H9 (cell line): ENCODE data around the gene INPP5F. TPM values are rescaled to one million over a fixed set of nuclear protein-coding genes. Genes with fewer than 3 reads are reported as not detected.

ENCODE experiments used
- DNase-seq: peaks from one replicate; pipeline ENCODE4 v3.0.0-alpha.2; 2017
- H2AFZ ChIP-seq: one replicate; pipeline ENCODE4 v1.6.1; 2013; ENCODE audit warnings: mild to moderate bottlenecking, low read length, control low read depth, moderate library complexity
- H2AK5ac ChIP-seq: 2 replicates; pipeline ENCODE4 v1.6.1; 2013; ENCODE audit warnings: low read length, control low read depth, mixed read lengths; ENCODE audit not compliant: insufficient read length
- H2BK120ac ChIP-seq: one replicate; pipeline ENCODE4 v1.6.1; 2013; ENCODE audit warnings: low read depth, mild to moderate bottlenecking, low read length, control low read depth, inconsistent platforms; ENCODE audit not compliant: poor library complexity, severe bottlenecking
- H2BK12ac ChIP-seq: 2 replicates; pipeline ENCODE4 v1.6.1; 2013; ENCODE audit warnings: low read length, control low read depth, mixed read lengths, low read depth; ENCODE audit not compliant: insufficient read length
- H2BK15ac ChIP-seq: 2 replicates; pipeline ENCODE4 v1.6.1; 2013; ENCODE audit warnings: low read depth, low read length, control low read depth
- H2BK20ac ChIP-seq: one replicate; pipeline ENCODE4 v1.6.1; 2013; ENCODE audit warnings: low read depth, mild to moderate bottlenecking, low read length, control low read depth, inconsistent platforms; ENCODE audit not compliant: poor library complexity, severe bottlenecking
- H2BK5ac ChIP-seq: 2 replicates; pipeline ENCODE4 v1.6.1; 2013; ENCODE audit warnings: low read length, control low read depth, mixed read lengths; ENCODE audit not compliant: insufficient read length
- H3K14ac ChIP-seq: 2 replicates; pipeline ENCODE4 v1.6.1; 2013; ENCODE audit warnings: low read length, control low read depth; ENCODE audit not compliant: insufficient read depth
- H3K18ac ChIP-seq: 2 replicates; pipeline ENCODE4 v1.6.1; 2013; ENCODE audit warnings: low read depth, mild to moderate bottlenecking, mixed read lengths, low read length, control low read depth; ENCODE audit not compliant: insufficient read length
- H3K23ac ChIP-seq: 2 replicates; pipeline ENCODE4 v1.6.1; 2013; ENCODE audit warnings: low read length, control low read depth, mixed read lengths, low read depth; ENCODE audit not compliant: insufficient read length
- H3K23me2 ChIP-seq: 2 replicates; pipeline ENCODE4 v1.6.1; 2013; ENCODE audit warnings: low read depth, mild to moderate bottlenecking, mixed read lengths, low read length, control low read depth; ENCODE audit not compliant: insufficient read length, poor library complexity, severe bottlenecking
- H3K27ac ChIP-seq: 2 replicates; pipeline ENCODE4 v1.5.1; 2013; ENCODE audit warnings: low read length, control low read depth, mixed read lengths, low read depth; ENCODE audit not compliant: insufficient read length
- H3K27me3 ChIP-seq: 2 replicates; pipeline ENCODE4 v1.6.1; 2013; ENCODE audit warnings: low read length, control low read depth, inconsistent platforms; ENCODE audit not compliant: insufficient read depth
- H3K4ac ChIP-seq: 2 replicates; pipeline ENCODE4 v1.6.1; 2013; ENCODE audit warnings: low read depth, mild to moderate bottlenecking, control low read depth, inconsistent platforms, low read length, moderate library complexity
- H3K4me1 ChIP-seq: 2 replicates; pipeline ENCODE4 v1.6.1; 2013; ENCODE audit warnings: low read length, control low read depth, inconsistent platforms; ENCODE audit not compliant: insufficient read depth
- H3K4me2 ChIP-seq: 2 replicates; pipeline ENCODE4 v1.6.1; 2013; ENCODE audit warnings: low read length, control low read depth, mixed read lengths; ENCODE audit not compliant: insufficient read length, insufficient read depth
- H3K56ac ChIP-seq: 2 replicates; pipeline ENCODE4 v1.6.1; 2013; ENCODE audit warnings: low read depth, mild to moderate bottlenecking, mixed read lengths, low read length, control low read depth; ENCODE audit not compliant: insufficient read length
- H3K79me1 ChIP-seq: 2 replicates; pipeline ENCODE4 v1.6.1; 2013; ENCODE audit warnings: low read depth, mild to moderate bottlenecking, moderate library complexity, low read length, control low read depth, inconsistent platforms; ENCODE audit not compliant: insufficient read depth, poor library complexity, severe bottlenecking
- H3K79me2 ChIP-seq: 2 replicates; pipeline ENCODE4 v1.6.1; 2013; ENCODE audit warnings: low read length, control low read depth, inconsistent platforms; ENCODE audit not compliant: insufficient read depth
- H3K9ac ChIP-seq: 2 replicates; pipeline ENCODE4 v1.6.1; 2013; ENCODE audit warnings: low read length, control low read depth, mixed read lengths; ENCODE audit not compliant: insufficient read length; ENCODE audit errors: extremely low read depth
- H3K9me3 ChIP-seq: one replicate; pipeline ENCODE4 v1.6.1; 2013; ENCODE audit warnings: low read depth, low read length, inconsistent platforms; ENCODE audit not compliant: control insufficient read depth
- H3T11ph ChIP-seq: one replicate; pipeline ENCODE4 v1.6.1; 2013; ENCODE audit warnings: mild to moderate bottlenecking, low read length, control low read depth, inconsistent platforms
- H4K20me1 ChIP-seq: one replicate; pipeline ENCODE4 v1.6.1; 2013; ENCODE audit not compliant: control insufficient read depth, insufficient read length, insufficient read depth
- H4K5ac ChIP-seq: 2 replicates; pipeline ENCODE4 v1.6.1; 2013; ENCODE audit warnings: low read depth, mild to moderate bottlenecking, mixed read lengths, low read length, control low read depth; ENCODE audit not compliant: insufficient read length
- H4K8ac ChIP-seq: replicated peaks from 2 replicates; pipeline ENCODE4 v1.6.1; 2013; ENCODE audit warnings: low read length, control low read depth, mixed read lengths, low read depth; ENCODE audit not compliant: insufficient read length
- H4K91ac ChIP-seq: 2 replicates; pipeline ENCODE4 v1.6.1; 2013; ENCODE audit warnings: low read depth, mild to moderate bottlenecking, moderate library complexity, mixed read lengths, low read length, control low read depth; ENCODE audit not compliant: insufficient read length
- H3K27ac Mint-ChIP-seq, 3 experiments: 2 replicates in 2 of 3; 3 replicates in 1 of 3; pipeline ENCODE4 v1.8.0; 2020 to 2021; ENCODE audit warnings: mixed read lengths in 3 of 3, mild to moderate bottlenecking in 1 of 3, moderate library complexity in 1 of 3
- H3K27me3 Mint-ChIP-seq: 2 replicates; pipeline ENCODE4 v1.8.0; 2021; ENCODE audit warnings: low read depth, mild to moderate bottlenecking, moderate library complexity, mixed read lengths
- H3K36me3 Mint-ChIP-seq, 3 experiments: 2 replicates in 2 of 3; 3 replicates in 1 of 3; pipeline ENCODE4 v1.8.0; 2020 to 2021; ENCODE audit warnings: low read depth in 3 of 3, mixed read lengths in 3 of 3; ENCODE audit not compliant: insufficient read depth in 1 of 3
- H3K4me1 Mint-ChIP-seq, 2 experiments: 2 replicates each; pipeline ENCODE4 v1.8.0; 2020; ENCODE audit warnings: mixed read lengths in 2 of 2
- H3K4me3 Mint-ChIP-seq, 2 experiments: 2 replicates in 1 of 2; 3 replicates in 1 of 2; pipeline ENCODE4 v1.8.0; 2020 to 2021; ENCODE audit warnings: mild to moderate bottlenecking in 2 of 2, mixed read lengths in 2 of 2, moderate library complexity in 1 of 2
- H3K9me3 Mint-ChIP-seq, 2 experiments: 2 replicates in 1 of 2; 3 replicates in 1 of 2; pipeline ENCODE4 v1.8.0; 2020; ENCODE audit warnings: mild to moderate bottlenecking in 2 of 2, mixed read lengths in 2 of 2, moderate library complexity in 1 of 2
- WGBS: extraction: QIAGEN DNeasy Blood & Tissue Kit; methylation state at CpG from one replicate; pipeline ENCODE4 v1.1.7; 2013; ENCODE audit warnings: missing lambda C conversion rate, low lambda C conversion rate, mixed read lengths; ENCODE audit not compliant: insufficient read length; ENCODE audit errors: extremely low coverage; 5-methylcytosine and 5-hydroxymethylcytosine counted together
- total RNA-seq: library from RNA; stranded (reverse); gene quantifications from 2 replicates; pipeline ENCODE4 v1.2.1, GENCODE V29; 2021
- TF ChIP-seq, protein P1 (sequence below): fragments of 200-600 bp; sonication (generic); conservative IDR thresholded peaks from 3 replicates; pipeline ENCODE4 v1.8.0; 2021; ENCODE audit warnings: antibody characterized with exemption, mild to moderate bottlenecking

Gene INPP5F
- total RNA-seq, 1 experiment from 2014 or later: 108 TPM

GRCh38 chr10:119807960-119808697 lies 82.3 kb downstream of the INPP5F start:
- H3K9me3 Mint-ChIP-seq: no peaks in the 10 kb centered on the region
- Histone ChIP-seq H4K91ac (no peak overlapping the region), H2AFZ (no peak overlapping the region), H4K5ac (no peak overlapping the region), H2BK120ac (no peak overlapping the region), H2AK5ac (no peak overlapping the region), H3K4ac (no peak overlapping the region), H3K9ac (no peak overlapping the region), H2BK5ac (no peak overlapping the region), H3K79me1 (no peaks in the 10 kb centered on the region), H4K20me1 (no peaks in the 10 kb centered on the region), H3K23me2 (no peaks in the 10 kb centered on the region), H3K79me2 (no peaks in the 10 kb centered on the region), H2BK12ac (no peak overlapping the region), H4K8ac (no peak overlapping the region), H3K27me3 (no peaks in the 10 kb centered on the region), H3K4me2 (no peak overlapping the region), H3K27ac (no peak overlapping the region), H3K56ac (no peak overlapping the region), H3K9me3 (no peaks in the 10 kb centered on the region), H2BK20ac (no peak overlapping the region), H2BK15ac (no peak overlapping the region), H3T11ph (no peak overlapping the region), H3K23ac (no peak overlapping the region), H3K18ac (no peak overlapping the region), H3K14ac (no peak overlapping the region), H3K4me1 (no peaks in the 10 kb centered on the region)
- WGBS: no CpG with 5 or more reads among the region's 3 CpGs
- H3K4me1 Mint-ChIP-seq: no peaks in the 10 kb centered on the region
- no peak for DNase-seq
- no peaks in the 10 kb centered on the region for H3K27me3 Mint-ChIP-seq
- TF ChIP-seq, protein P1, sequence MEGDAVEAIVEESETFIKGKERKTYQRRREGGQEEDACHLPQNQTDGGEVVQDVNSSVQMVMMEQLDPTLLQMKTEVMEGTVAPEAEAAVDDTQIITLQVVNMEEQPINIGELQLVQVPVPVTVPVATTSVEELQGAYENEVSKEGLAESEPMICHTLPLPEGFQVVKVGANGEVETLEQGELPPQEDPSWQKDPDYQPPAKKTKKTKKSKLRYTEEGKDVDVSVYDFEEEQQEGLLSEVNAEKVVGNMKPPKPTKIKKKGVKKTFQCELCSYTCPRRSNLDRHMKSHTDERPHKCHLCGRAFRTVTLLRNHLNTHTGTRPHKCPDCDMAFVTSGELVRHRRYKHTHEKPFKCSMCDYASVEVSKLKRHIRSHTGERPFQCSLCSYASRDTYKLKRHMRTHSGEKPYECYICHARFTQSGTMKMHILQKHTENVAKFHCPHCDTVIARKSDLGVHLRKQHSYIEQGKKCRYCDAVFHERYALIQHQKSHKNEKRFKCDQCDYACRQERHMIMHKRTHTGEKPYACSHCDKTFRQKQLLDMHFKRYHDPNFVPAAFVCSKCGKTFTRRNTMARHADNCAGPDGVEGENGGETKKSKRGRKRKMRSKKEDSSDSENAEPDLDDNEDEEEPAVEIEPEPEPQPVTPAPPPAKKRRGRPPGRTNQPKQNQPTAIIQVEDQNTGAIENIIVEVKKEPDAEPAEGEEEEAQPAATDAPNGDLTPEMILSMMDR: no peak
- H3K36me3 Mint-ChIP-seq: peaks cover 0 to 13% (median 7%) of the 10 kb centered on the region in 3 experiments; a peak in 4 of 7 replicates
- no peak overlapping the region for H3K4me3 Mint-ChIP-seq
- no peak overlapping the region for H3K27ac Mint-ChIP-seq
